ENCODE results near the gene STYXL2. TPM values are rescaled to one million over a fixed set of nuclear protein-coding genes. Genes with fewer than 3 reads are reported as not detected.

STYXL2 gene
- total and polyA plus RNA-seq, 2 experiments from 2014 or later = 0.17 to 0.40 TPM

DNA sequence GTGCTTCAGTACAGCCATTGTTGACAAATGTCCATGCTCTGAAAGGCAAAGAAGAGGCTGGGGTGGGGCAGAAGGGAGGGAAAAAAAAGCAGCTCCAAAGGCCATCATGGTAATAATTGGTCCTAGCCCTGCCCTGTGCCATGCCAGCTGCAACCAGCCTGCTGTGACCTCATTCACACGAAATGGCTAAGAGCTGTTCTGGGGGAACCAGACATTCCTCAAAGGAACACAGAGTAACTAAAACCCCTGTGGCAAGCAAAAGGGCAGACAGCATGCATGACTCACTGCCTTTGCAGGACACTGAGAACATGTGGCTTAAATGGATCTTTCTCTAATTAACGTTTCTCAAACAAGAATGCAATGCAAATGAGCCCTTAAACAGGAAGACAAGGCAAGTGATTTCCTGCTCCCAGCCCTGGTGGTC, 42.3 kb downstream of the STYXL2 start:
- no peaks in the 10 kb centered on the region for H3K27me3 Mint-ChIP-seq (ENCODE audit: insufficient read depth, low read depth, poor library complexity)
- peaks cover 47% of the 10 kb centered on the region for H3K4me1 Mint-ChIP-seq
- peak; percentile 37; the same call in 2 of the 3 replicates for ATAC-seq
- TF ChIP-seq NANOG (IDR thresholded peaks at IDR 0.05; ENCODE audit: borderline replicate concordance) (peak; percentile 52; the same call in 1 of the 2 replicates), STAT1 (IDR thresholded peaks at IDR 0.05; ENCODE audit: unreplicated experiment) (no peak)
- Histone ChIP-seq H3K9me2 (ENCODE audit: insufficient read depth) (peaks cover 3% of the 10 kb centered on the region; the same call in 1 of the 2 replicates), H4K20me1 (replicated peaks; ENCODE audit: insufficient read depth) (no peaks in the 10 kb centered on the region), H3K4me2 (peak overlapping the region; percentile 45), H3K27ac (ENCODE audit: low read depth) (peak overlapping the region; percentile 70), H3K27me3 (ENCODE audit: insufficient read depth) (no peaks in the 10 kb centered on the region), H2AFZ (no peak overlapping the region), H3K4me1 (ENCODE audit: insufficient read depth) (peaks cover 60% of the 10 kb centered on the region), H3K4me3 (no peak overlapping the region), H3K79me2 (replicated peaks; ENCODE audit: insufficient read depth) (no peaks in the 10 kb centered on the region), H3K36me3 (ENCODE audit: insufficient read depth) (no peaks in the 10 kb centered on the region), H3F3A (replicated peaks; ENCODE audit: low read depth) (no peaks in the 10 kb centered on the region)
- no peak overlapping the region for H3K4me3 Mint-ChIP-seq
- peaks cover 5% of the 10 kb centered on the region; the same call in 1 of the 3 replicates for H3K36me3 Mint-ChIP-seq (ENCODE audit: low read depth)
- DNase-seq (ENCODE audit: low spot score) = peak; percentile 69
- H3K27ac Mint-ChIP-seq = 0 out of 2 replicates have a peak overlapping the region, but pooled peaks have one; percentile 35
- peaks cover 4% of the 10 kb centered on the region; the same call in 2 of the 3 replicates for H3K9me3 Mint-ChIP-seq

DNA sequence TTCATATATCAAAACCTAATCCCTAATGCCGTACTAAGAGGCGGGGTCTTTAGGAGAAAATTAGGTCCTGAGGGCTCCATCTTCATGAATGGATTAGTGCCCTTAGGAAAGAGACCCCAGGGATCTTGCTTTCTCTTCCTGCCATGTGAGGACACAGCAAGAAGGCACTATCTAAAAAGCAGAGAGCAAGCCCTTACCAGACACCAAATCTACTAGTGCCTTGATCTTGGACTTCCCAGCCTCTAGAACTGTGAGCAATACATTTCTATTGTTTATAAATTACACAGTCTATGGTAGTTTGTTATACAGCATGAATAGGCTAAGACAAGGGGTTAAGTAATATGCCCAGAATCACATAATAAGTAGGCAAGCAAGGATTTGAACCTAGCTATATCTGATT, 42.9 kb downstream of the STYXL2 start:
- ATAC-seq (no peak), DNase-seq (ENCODE audit: low spot score) (no peak)
- peaks cover 60% of the 10 kb centered on the region for H3K4me1 ChIP-seq (ENCODE audit: insufficient read depth)
- TF ChIP-seq CREB1 (CRISPR knock-in tag; IDR thresholded peaks at IDR 0.05; ENCODE audit: low read depth) (no peak), ZNF114 (CRISPR knock-in tag; IDR thresholded peaks at IDR 0.05) (no peak), NANOG (IDR thresholded peaks at IDR 0.05; ENCODE audit: borderline replicate concordance) (no peak), STAT1 (IDR thresholded peaks at IDR 0.05; ENCODE audit: unreplicated experiment) (no peak)
- TF ChIP-seq, protein P1, sequence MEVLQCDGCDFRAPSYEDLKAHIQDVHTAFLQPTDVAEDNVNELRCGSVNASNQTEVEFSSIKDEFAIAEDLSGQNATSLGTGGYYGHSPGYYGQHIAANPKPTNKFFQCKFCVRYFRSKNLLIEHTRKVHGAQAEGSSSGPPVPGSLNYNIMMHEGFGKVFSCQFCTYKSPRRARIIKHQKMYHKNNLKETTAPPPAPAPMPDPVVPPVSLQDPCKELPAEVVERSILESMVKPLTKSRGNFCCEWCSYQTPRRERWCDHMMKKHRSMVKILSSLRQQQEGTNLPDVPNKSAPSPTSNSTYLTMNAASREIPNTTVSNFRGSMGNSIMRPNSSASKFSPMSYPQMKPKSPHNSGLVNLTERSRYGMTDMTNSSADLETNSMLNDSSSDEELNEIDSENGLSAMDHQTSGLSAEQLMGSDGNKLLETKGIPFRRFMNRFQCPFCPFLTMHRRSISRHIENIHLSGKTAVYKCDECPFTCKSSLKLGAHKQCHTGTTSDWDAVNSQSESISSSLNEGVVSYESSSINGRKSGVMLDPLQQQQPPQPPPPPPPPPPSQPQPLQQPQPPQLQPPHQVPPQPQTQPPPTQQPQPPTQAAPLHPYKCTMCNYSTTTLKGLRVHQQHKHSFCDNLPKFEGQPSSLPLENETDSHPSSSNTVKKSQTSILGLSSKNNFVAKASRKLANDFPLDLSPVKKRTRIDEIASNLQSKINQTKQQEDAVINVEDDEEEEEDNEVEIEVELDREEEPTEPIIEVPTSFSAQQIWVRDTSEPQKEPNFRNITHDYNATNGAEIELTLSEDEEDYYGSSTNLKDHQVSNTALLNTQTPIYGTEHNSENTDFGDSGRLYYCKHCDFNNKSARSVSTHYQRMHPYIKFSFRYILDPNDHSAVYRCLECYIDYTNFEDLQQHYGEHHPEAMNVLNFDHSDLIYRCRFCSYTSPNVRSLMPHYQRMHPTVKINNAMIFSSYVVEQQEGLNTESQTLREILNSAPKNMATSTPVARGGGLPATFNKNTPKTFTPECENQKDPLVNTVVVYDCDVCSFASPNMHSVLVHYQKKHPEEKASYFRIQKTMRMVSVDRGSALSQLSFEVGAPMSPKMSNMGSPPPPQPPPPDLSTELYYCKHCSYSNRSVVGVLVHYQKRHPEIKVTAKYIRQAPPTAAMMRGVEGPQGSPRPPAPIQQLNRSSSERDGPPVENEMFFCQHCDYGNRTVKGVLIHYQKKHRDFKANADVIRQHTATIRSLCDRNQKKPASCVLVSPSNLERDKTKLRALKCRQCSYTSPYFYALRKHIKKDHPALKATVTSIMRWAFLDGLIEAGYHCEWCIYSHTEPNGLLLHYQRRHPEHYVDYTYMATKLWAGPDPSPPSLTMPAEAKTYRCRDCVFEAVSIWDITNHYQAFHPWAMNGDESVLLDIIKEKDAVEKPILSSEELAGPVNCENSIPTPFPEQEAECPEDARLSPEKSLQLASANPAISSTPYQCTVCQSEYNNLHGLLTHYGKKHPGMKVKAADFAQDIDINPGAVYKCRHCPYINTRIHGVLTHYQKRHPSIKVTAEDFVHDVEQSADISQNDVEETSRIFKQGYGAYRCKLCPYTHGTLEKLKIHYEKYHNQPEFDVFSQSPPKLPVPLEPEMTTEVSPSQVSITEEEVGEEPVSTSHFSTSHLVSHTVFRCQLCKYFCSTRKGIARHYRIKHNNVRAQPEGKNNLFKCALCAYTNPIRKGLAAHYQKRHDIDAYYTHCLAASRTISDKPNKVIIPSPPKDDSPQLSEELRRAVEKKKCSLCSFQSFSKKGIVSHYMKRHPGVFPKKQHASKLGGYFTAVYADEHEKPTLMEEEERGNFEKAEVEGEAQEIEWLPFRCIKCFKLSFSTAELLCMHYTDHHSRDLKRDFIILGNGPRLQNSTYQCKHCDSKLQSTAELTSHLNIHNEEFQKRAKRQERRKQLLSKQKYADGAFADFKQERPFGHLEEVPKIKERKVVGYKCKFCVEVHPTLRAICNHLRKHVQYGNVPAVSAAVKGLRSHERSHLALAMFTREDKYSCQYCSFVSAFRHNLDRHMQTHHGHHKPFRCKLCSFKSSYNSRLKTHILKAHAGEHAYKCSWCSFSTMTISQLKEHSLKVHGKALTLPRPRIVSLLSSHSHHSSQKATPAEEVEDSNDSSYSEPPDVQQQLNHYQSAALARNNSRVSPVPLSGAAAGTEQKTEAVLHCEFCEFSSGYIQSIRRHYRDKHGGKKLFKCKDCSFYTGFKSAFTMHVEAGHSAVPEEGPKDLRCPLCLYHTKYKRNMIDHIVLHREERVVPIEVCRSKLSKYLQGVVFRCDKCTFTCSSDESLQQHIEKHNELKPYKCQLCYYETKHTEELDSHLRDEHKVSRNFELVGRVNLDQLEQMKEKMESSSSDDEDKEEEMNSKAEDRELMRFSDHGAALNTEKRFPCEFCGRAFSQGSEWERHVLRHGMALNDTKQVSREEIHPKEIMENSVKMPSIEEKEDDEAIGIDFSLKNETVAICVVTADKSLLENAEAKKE (CRISPR knock-in tag; IDR thresholded peaks at IDR 0.05) = no peak
- TF ChIP-seq, protein P2, sequence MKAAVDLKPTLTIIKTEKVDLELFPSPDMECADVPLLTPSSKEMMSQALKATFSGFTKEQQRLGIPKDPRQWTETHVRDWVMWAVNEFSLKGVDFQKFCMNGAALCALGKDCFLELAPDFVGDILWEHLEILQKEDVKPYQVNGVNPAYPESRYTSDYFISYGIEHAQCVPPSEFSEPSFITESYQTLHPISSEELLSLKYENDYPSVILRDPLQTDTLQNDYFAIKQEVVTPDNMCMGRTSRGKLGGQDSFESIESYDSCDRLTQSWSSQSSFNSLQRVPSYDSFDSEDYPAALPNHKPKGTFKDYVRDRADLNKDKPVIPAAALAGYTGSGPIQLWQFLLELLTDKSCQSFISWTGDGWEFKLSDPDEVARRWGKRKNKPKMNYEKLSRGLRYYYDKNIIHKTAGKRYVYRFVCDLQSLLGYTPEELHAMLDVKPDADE (IDR thresholded peaks at IDR 0.05) = no peak
- Mint-ChIP-seq H3K4me1 (peaks cover 47% of the 10 kb centered on the region), H3K27ac (no peak overlapping the region), H3K36me3 (ENCODE audit: low read depth) (peaks cover 5% of the 10 kb centered on the region; the same call in 1 of the 3 replicates), H3K4me3 (no peak overlapping the region), H3K27me3 (ENCODE audit: insufficient read depth, low read depth, poor library complexity) (no peaks in the 10 kb centered on the region), H3K9me3 (peaks cover 4% of the 10 kb centered on the region; the same call in 2 of the 3 replicates)
- H3K4me3 ChIP-seq = no peak overlapping the region
- H3K79me2 ChIP-seq (replicated peaks; ENCODE audit: insufficient read depth) = no peaks in the 10 kb centered on the region
- no peaks in the 10 kb centered on the region for H3F3A ChIP-seq (replicated peaks; ENCODE audit: low read depth)
- no peaks in the 10 kb centered on the region for H3K36me3 ChIP-seq (ENCODE audit: insufficient read depth)
- no peak overlapping the region for H2AFZ ChIP-seq
- H3K27me3 ChIP-seq (ENCODE audit: insufficient read depth) = no peaks in the 10 kb centered on the region
- no peaks in the 10 kb centered on the region; the same call in 1 of the 2 replicates for H3K9me2 ChIP-seq (ENCODE audit: insufficient read depth)
- H3K27ac ChIP-seq (ENCODE audit: low read depth) = peak overlapping the region; percentile 14; the same call in 1 of the 2 replicates
- H4K20me1 ChIP-seq (replicated peaks; ENCODE audit: insufficient read depth) = no peaks in the 10 kb centered on the region
- H3K4me2 ChIP-seq = peak overlapping the region; percentile 45; the same call in 1 of the 2 replicates
